ENCODE data around the gene COQ3. TPM values are rescaled to one million over a fixed set of nuclear protein-coding genes. Genes with fewer than 3 reads are reported as not detected.

Gene COQ3
- polyA plus RNA-seq, 1 donor from 2014 or later, result 23.0 TPM

GRCh38 chr6:99353126-99353525 lies 40.9 kb downstream of the COQ3 start:
- Histone ChIP-seq H3F3A (ENCODE audit: insufficient read depth, low read length, poor library complexity, severe bottlenecking) (no peaks in the 10 kb centered on the region), H3K9ac (ENCODE audit: low read length) (no peak overlapping the region), H4K20me1 (ENCODE audit: insufficient read depth) (no peaks in the 10 kb centered on the region), H2AFZ (ENCODE audit: low read depth, low read length) (no peak overlapping the region), H3K36me3 (ENCODE audit: insufficient read depth, low read length) (no peaks in the 10 kb centered on the region), H3K9me3 (ENCODE audit: low read length) (no peaks in the 10 kb centered on the region), H3K4me3 (ENCODE audit: low read length) (no peak overlapping the region), H3K27ac (ENCODE audit: low read length) (no peak overlapping the region), H3K27me3 (ENCODE audit: insufficient read depth, low read depth, low read length) (no peaks in the 10 kb centered on the region), H3K4me2 (ENCODE audit: low read length) (no peak overlapping the region), H3K9me2 (ENCODE audit: insufficient read depth, low read length) (no peaks in the 10 kb centered on the region), H3K79me2 (replicated peaks; ENCODE audit: insufficient read depth, low read length) (peaks cover 10% of the 10 kb centered on the region)
- TF ChIP-seq SMC3 (conservative IDR thresholded peaks at IDR 0.05; ENCODE audit: poor library complexity) (no peak), MXI1 (conservative IDR thresholded peaks at IDR 0.05; ENCODE audit: poor library complexity, severe bottlenecking) (no peak), TAF1 (IDR thresholded peaks at IDR 0.05; ENCODE audit: low read depth) (no peak), EP300 (conservative IDR thresholded peaks at IDR 0.05; ENCODE audit: poor library complexity, severe bottlenecking) (no peak), POLR2AphosphoS5 (IDR thresholded peaks at IDR 0.05) (no peak), REST (IDR thresholded peaks at IDR 0.05; ENCODE audit: borderline replicate concordance) (no peak), CTCF (IDR thresholded peaks at IDR 0.05; ENCODE audit: poor library complexity, severe bottlenecking) (no peak), RAD21 (conservative IDR thresholded peaks at IDR 0.05) (no peak), EZH2 (IDR thresholded peaks at IDR 0.05; ENCODE audit: borderline replicate concordance, insufficient read depth, low read length, poor library complexity, severe bottlenecking) (no peak)

- no peaks in the 10 kb centered on the region for H4K20me1 ChIP-seq (ENCODE audit: insufficient read depth)
- peak overlapping the region; percentile 96 for H3K9ac ChIP-seq (ENCODE audit: low read length)
- peak overlapping the region; percentile 96 for H3K4me3 ChIP-seq (ENCODE audit: low read length)
- H3K27ac ChIP-seq (ENCODE audit: low read length), result no peak overlapping the region
- H3K4me2 ChIP-seq (ENCODE audit: low read length), result peak overlapping the region; percentile 49
- peak overlapping the region; percentile 18 for H2AFZ ChIP-seq (ENCODE audit: low read depth, low read length)
- no peaks in the 10 kb centered on the region for H3K36me3 ChIP-seq (ENCODE audit: insufficient read depth, low read length)
- peaks cover 25% of the 10 kb centered on the region for H3K79me2 ChIP-seq (replicated peaks; ENCODE audit: insufficient read depth, low read length)
- no peaks in the 10 kb centered on the region for H3K9me2 ChIP-seq (ENCODE audit: insufficient read depth, low read length)
- H3K9me3 ChIP-seq (ENCODE audit: low read length), result no peaks in the 10 kb centered on the region
- H3K27me3 ChIP-seq (ENCODE audit: insufficient read depth, low read depth, low read length), result no peaks in the 10 kb centered on the region
- TF ChIP-seq REST (IDR thresholded peaks at IDR 0.05; ENCODE audit: borderline replicate concordance), result no peak
- H3F3A ChIP-seq (ENCODE audit: insufficient read depth, low read length, poor library complexity, severe bottlenecking), result no peaks in the 10 kb centered on the region
Observed at GRCh38 chr6:99350573-99350972, 43.4 kb downstream of the COQ3 start.

All from neural cell (in vitro differentiated cells).